Astrocyte (in vitro differentiated cells and primary cell): Measurements from ENCODE around the gene FRMPD3.

Experiments
- CTCF ChIP-seq: IDR thresholded peaks from 2 replicates; pipeline ENCODE4 v1.5.1; 2011; ENCODE audit warnings: low read depth, mild to moderate bottlenecking, inconsistent platforms, low read length, moderate library complexity; ENCODE audit not compliant: insufficient read depth
- EZH2 ChIP-seq: IDR thresholded peaks from 2 replicates; pipeline ENCODE4 v1.6.1; 2012; ENCODE audit warnings: mild to moderate bottlenecking, low read length, inconsistent platforms; ENCODE audit not compliant: insufficient read depth

- TF ChIP-seq CTCF (no peak), EZH2 (no peak)
These were observed at the start of gene FRMPD3 for GRCh38 chrX:107448998-107449835.
